ENCODE measurements around the gene RAD51D. TPM values are rescaled to one million over a fixed set of nuclear protein-coding genes. Genes with fewer than 3 reads are reported as not detected.
A peak's percentile ranks its signal among the peaks of the same experiment; 100 is the strongest.

RAD51D gene
- 7.3 TPM for polyA plus RNA-seq (2013, experiment 1 of 2)
- 7.3 TPM for polyA plus RNA-seq (2013, experiment 2 of 2)

- Histone ChIP-seq H2BK5ac (ENCODE audit: low read length) (peak within 1 kb of the TSS; percentile 70), H3K27ac (ENCODE audit: low read depth, low read length) (peak within 1 kb of the TSS; percentile 34)
Observed at GRCh38 chr17:35119370-35120165, at the start of gene RAD51D. Gene RAD51D, minus strand, starts transcription at chr17:35119860. Its CDS starts 247 bp downstream, at chr17:35119613.

DNA sequence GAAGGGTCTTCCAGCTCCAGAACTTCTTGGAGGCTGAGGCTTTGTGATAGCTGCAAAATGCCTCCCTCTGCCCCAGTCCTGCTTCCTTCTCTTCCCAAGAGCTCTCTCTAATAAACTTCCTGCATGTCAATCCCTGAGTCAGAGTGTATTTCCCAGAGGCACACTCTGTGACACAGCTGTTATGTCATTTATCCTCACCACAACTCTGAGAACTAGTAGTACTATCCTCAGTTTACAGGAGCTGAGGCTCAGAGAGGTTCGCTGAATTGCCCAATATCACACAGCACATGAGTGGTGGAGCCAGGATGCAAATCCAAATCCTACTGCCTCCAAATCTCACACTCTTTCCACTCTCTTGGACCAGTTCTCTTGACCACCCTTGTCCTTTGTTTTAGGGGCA lies 48.0 kb upstream of the RAD51D start:
- no peaks in the 10 kb centered on the region for H3K27me3 ChIP-seq (ENCODE audit: insufficient read depth, low read length, poor library complexity)

More at GRCh38 chr17:35119370-35120165, at the start of gene RAD51D:
- no peak within 1 kb of the TSS for H2BK120ac ChIP-seq (ENCODE audit: low read depth, low read length)
- peak within 1 kb of the TSS; percentile 97 for H3K56ac ChIP-seq (ENCODE audit: low read length)
- no peak within 1 kb of the TSS for H3K18ac ChIP-seq (ENCODE audit: low read length)
- H3K27me3 ChIP-seq (ENCODE audit: insufficient read depth, low read length, poor library complexity) = no peaks in the 10 kb centered on the region
- peak within 1 kb of the TSS; percentile 3 for H3K23ac ChIP-seq (ENCODE audit: low read length)
- H2BK15ac ChIP-seq (replicated peaks; ENCODE audit: low read depth) = no peak within 1 kb of the TSS
- no peak within 1 kb of the TSS for H4K5ac ChIP-seq (ENCODE audit: low read length)
- H3K79me1 ChIP-seq (ENCODE audit: low read length) = peaks cover 6% of the 10 kb centered on the region
- no peak within 1 kb of the TSS for H2AK5ac ChIP-seq (ENCODE audit: low read length)
- peak within 1 kb of the TSS; percentile 62 for H3K4me3 ChIP-seq (ENCODE audit: low read length)
- no CpG with 5 or more reads among the region's 72 CpGs for WGBS (ENCODE audit: extremely low coverage, insufficient coverage, low lambda C conversion rate)
- H3K4ac ChIP-seq (ENCODE audit: low read depth, low read length) = no peak within 1 kb of the TSS
- peak within 1 kb of the TSS; percentile 86 for H3K9ac ChIP-seq (ENCODE audit: low read length)
- H3K36me3 ChIP-seq (ENCODE audit: control insufficient read depth, insufficient read depth, low read length) = no peaks in the 10 kb centered on the region
- H3K4me2 ChIP-seq (ENCODE audit: low read length) = peak within 1 kb of the TSS; percentile 92
- peak; percentile 90 for DNase-seq
- H3K4me1 ChIP-seq (ENCODE audit: control insufficient read depth, low read depth, low read length) = no peaks in the 10 kb centered on the region
- no peak within 1 kb of the TSS for H4K8ac ChIP-seq (ENCODE audit: low read depth, low read length)
- no peaks in the 10 kb centered on the region for H3K79me2 ChIP-seq (ENCODE audit: control insufficient read depth, insufficient read depth, low read length)

GRCh38 chr17:35167046-35167445 lies 47.4 kb upstream of the RAD51D start:
- no peaks in the 10 kb centered on the region for H3K79me1 ChIP-seq (ENCODE audit: low read length)
- no peaks in the 10 kb centered on the region for H3K79me2 ChIP-seq (ENCODE audit: control insufficient read depth, insufficient read depth, low read length)
- DNase-seq = no peak
- H3K9ac ChIP-seq (ENCODE audit: low read length) = no peak overlapping the region
- no CpG with 5 or more reads among the region's 3 CpGs for WGBS (ENCODE audit: extremely low coverage, insufficient coverage, low lambda C conversion rate)
- no peak overlapping the region for H2BK15ac ChIP-seq (replicated peaks; ENCODE audit: low read depth)
- H3K27ac ChIP-seq (ENCODE audit: low read depth, low read length) = no peak overlapping the region
- H3K18ac ChIP-seq (ENCODE audit: low read length) = no peak overlapping the region
- no peak overlapping the region for H2BK120ac ChIP-seq (ENCODE audit: low read depth, low read length)
- no peak overlapping the region for H4K5ac ChIP-seq (ENCODE audit: low read length)
- H2AK5ac ChIP-seq (ENCODE audit: low read length) = no peak overlapping the region
- H3K4me2 ChIP-seq (ENCODE audit: low read length) = no peak overlapping the region
- no peaks in the 10 kb centered on the region for H3K4me1 ChIP-seq (ENCODE audit: control insufficient read depth, low read depth, low read length)
- H3K4ac ChIP-seq (ENCODE audit: low read depth, low read length) = no peak overlapping the region
- H3K4me3 ChIP-seq (ENCODE audit: low read length) = no peak overlapping the region
- H3K27me3 ChIP-seq (ENCODE audit: insufficient read depth, low read length, poor library complexity) = no peaks in the 10 kb centered on the region
- H4K8ac ChIP-seq (ENCODE audit: low read depth, low read length) = no peak overlapping the region
- no peak overlapping the region for H3K23ac ChIP-seq (ENCODE audit: low read length)
- H2BK5ac ChIP-seq (ENCODE audit: low read length) = no peak overlapping the region
- no peaks in the 10 kb centered on the region for H3K36me3 ChIP-seq (ENCODE audit: control insufficient read depth, insufficient read depth, low read length)
- no peak overlapping the region for H3K56ac ChIP-seq (ENCODE audit: low read length)

More for the DNA sequence above, 48.0 kb upstream of the RAD51D start:
- Histone ChIP-seq H3K56ac (ENCODE audit: low read length) (no peak overlapping the region), H4K5ac (ENCODE audit: low read length) (no peak overlapping the region), H2BK120ac (ENCODE audit: low read depth, low read length) (no peak overlapping the region), H3K9ac (ENCODE audit: low read length) (no peak overlapping the region), H3K79me1 (ENCODE audit: low read length) (no peaks in the 10 kb centered on the region), H2BK15ac (replicated peaks; ENCODE audit: low read depth) (no peak overlapping the region), H3K27ac (ENCODE audit: low read depth, low read length) (no peak overlapping the region), H3K23ac (ENCODE audit: low read length) (no peak overlapping the region), H3K18ac (ENCODE audit: low read length) (no peak overlapping the region), H2BK5ac (ENCODE audit: low read length) (no peak overlapping the region), H3K4me1 (ENCODE audit: control insufficient read depth, low read depth, low read length) (no peaks in the 10 kb centered on the region), H3K4me3 (ENCODE audit: low read length) (no peak overlapping the region), H3K4ac (ENCODE audit: low read depth, low read length) (no peak overlapping the region), H2AK5ac (ENCODE audit: low read length) (no peak overlapping the region), H3K36me3 (ENCODE audit: control insufficient read depth, insufficient read depth, low read length) (no peaks in the 10 kb centered on the region), H4K8ac (ENCODE audit: low read depth, low read length) (no peak overlapping the region), H3K79me2 (ENCODE audit: control insufficient read depth, insufficient read depth, low read length) (no peaks in the 10 kb centered on the region), H3K4me2 (ENCODE audit: low read length) (no peak overlapping the region)
- DNase-seq = no peak
- no CpG with 5 or more reads among the region's 1 CpG for WGBS (ENCODE audit: extremely low coverage, insufficient coverage, low lambda C conversion rate)

GRCh38 chr17:35166526-35166925 lies 46.9 kb upstream of the RAD51D start:
- Histone ChIP-seq H3K18ac (ENCODE audit: low read length) (no peak overlapping the region), H3K27ac (ENCODE audit: low read depth, low read length) (no peak overlapping the region), H3K23ac (ENCODE audit: low read length) (no peak overlapping the region), H3K56ac (ENCODE audit: low read length) (no peak overlapping the region), H2AK5ac (ENCODE audit: low read length) (no peak overlapping the region), H3K9ac (ENCODE audit: low read length) (no peak overlapping the region), H3K4me3 (ENCODE audit: low read length) (no peak overlapping the region), H4K5ac (ENCODE audit: low read length) (no peak overlapping the region), H3K4ac (ENCODE audit: low read depth, low read length) (no peak overlapping the region), H3K79me1 (ENCODE audit: low read length) (no peaks in the 10 kb centered on the region), H3K4me2 (ENCODE audit: low read length) (no peak overlapping the region), H2BK120ac (ENCODE audit: low read depth, low read length) (no peak overlapping the region), H2BK5ac (ENCODE audit: low read length) (no peak overlapping the region), H3K27me3 (ENCODE audit: insufficient read depth, low read length, poor library complexity) (no peaks in the 10 kb centered on the region), H3K79me2 (ENCODE audit: control insufficient read depth, insufficient read depth, low read length) (no peaks in the 10 kb centered on the region), H3K36me3 (ENCODE audit: control insufficient read depth, insufficient read depth, low read length) (no peaks in the 10 kb centered on the region), H3K4me1 (ENCODE audit: control insufficient read depth, low read depth, low read length) (no peaks in the 10 kb centered on the region), H2BK15ac (replicated peaks; ENCODE audit: low read depth) (no peak overlapping the region), H4K8ac (ENCODE audit: low read depth, low read length) (no peak overlapping the region)
- WGBS (ENCODE audit: extremely low coverage, insufficient coverage, low lambda C conversion rate) = no CpG with 5 or more reads among the region's 5 CpGs
- no peak for DNase-seq

DNA sequence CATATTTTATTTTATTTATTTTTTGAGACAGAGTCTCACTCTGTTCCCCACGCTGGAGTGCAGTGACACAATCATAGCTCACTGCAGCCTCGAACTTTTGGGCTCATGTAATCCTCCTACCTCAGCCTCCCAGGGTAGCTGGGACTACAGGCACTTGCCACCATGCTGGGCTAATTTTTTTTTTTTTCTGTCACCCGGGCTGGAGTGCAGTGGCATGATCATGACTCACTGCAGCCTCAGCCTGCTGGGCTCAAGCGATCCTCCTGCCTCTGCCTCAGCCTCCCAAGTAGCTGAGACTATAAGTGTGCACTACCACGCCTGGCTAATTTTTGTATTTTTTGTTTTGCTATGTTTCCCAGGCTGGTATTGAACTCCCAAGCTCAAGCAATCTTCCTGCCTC lies 45.1 kb upstream of the RAD51D start:
- Histone ChIP-seq H3K27me3 (ENCODE audit: insufficient read depth, low read length, poor library complexity) (no peaks in the 10 kb centered on the region), H3K27ac (ENCODE audit: low read depth, low read length) (no peak overlapping the region), H2BK120ac (ENCODE audit: low read depth, low read length) (no peak overlapping the region), H3K18ac (ENCODE audit: low read length) (no peak overlapping the region), H3K79me1 (ENCODE audit: low read length) (no peaks in the 10 kb centered on the region), H3K36me3 (ENCODE audit: control insufficient read depth, insufficient read depth, low read length) (no peaks in the 10 kb centered on the region), H3K56ac (ENCODE audit: low read length) (no peak overlapping the region), H4K8ac (ENCODE audit: low read depth, low read length) (no peak overlapping the region), H3K4ac (ENCODE audit: low read depth, low read length) (no peak overlapping the region), H3K4me2 (ENCODE audit: low read length) (no peak overlapping the region), H2BK5ac (ENCODE audit: low read length) (no peak overlapping the region), H3K4me3 (ENCODE audit: low read length) (no peak overlapping the region), H2BK15ac (replicated peaks; ENCODE audit: low read depth) (no peak overlapping the region), H2AK5ac (ENCODE audit: low read length) (no peak overlapping the region), H3K23ac (ENCODE audit: low read length) (no peak overlapping the region), H3K9ac (ENCODE audit: low read length) (no peak overlapping the region), H3K79me2 (ENCODE audit: control insufficient read depth, insufficient read depth, low read length) (no peaks in the 10 kb centered on the region), H4K5ac (ENCODE audit: low read length) (no peak overlapping the region), H3K4me1 (ENCODE audit: control insufficient read depth, low read depth, low read length) (no peaks in the 10 kb centered on the region)
- DNase-seq = no peak
- WGBS (ENCODE audit: extremely low coverage, insufficient coverage, low lambda C conversion rate) = no CpG with 5 or more reads among the region's 5 CpGs
